Astrocyte (in vitro differentiated cells and primary cell): Measurements from ENCODE around the gene ARID4B.

ENCODE experiments used
- EZH2 ChIP-seq: IDR thresholded peaks from 2 replicates; pipeline ENCODE4 v1.6.1; 2012; ENCODE audit warnings: mild to moderate bottlenecking, low read length, inconsistent platforms; ENCODE audit not compliant: insufficient read depth
- TF ChIP-seq, protein P1 (sequence below): IDR thresholded peaks from 2 replicates; pipeline ENCODE4 v1.5.1; 2011; ENCODE audit warnings: low read depth, mild to moderate bottlenecking, inconsistent platforms, low read length, moderate library complexity; ENCODE audit not compliant: insufficient read depth

- TF ChIP-seq, protein P1, sequence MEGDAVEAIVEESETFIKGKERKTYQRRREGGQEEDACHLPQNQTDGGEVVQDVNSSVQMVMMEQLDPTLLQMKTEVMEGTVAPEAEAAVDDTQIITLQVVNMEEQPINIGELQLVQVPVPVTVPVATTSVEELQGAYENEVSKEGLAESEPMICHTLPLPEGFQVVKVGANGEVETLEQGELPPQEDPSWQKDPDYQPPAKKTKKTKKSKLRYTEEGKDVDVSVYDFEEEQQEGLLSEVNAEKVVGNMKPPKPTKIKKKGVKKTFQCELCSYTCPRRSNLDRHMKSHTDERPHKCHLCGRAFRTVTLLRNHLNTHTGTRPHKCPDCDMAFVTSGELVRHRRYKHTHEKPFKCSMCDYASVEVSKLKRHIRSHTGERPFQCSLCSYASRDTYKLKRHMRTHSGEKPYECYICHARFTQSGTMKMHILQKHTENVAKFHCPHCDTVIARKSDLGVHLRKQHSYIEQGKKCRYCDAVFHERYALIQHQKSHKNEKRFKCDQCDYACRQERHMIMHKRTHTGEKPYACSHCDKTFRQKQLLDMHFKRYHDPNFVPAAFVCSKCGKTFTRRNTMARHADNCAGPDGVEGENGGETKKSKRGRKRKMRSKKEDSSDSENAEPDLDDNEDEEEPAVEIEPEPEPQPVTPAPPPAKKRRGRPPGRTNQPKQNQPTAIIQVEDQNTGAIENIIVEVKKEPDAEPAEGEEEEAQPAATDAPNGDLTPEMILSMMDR, result no peak
- no peak for TF ChIP-seq EZH2
These were observed 169.3 kb downstream of the ARID4B start for GRCh38 chr1:235158680-235159079.
